HG03354 (cell line): Measurements from ENCODE around the gene LEPR.
A peak's percentile ranks its signal among the peaks of the same experiment; 100 is the strongest.

Experiments
- ATAC-seq: cut with Tn5 transposase; IDR thresholded peaks from one replicate; pipeline ENCODE4 v1.9.1; 2021; ENCODE audit warnings: mild to moderate bottlenecking; ENCODE audit not compliant: unreplicated experiment, poor library complexity, severe bottlenecking

Gene LEPR

DNA sequence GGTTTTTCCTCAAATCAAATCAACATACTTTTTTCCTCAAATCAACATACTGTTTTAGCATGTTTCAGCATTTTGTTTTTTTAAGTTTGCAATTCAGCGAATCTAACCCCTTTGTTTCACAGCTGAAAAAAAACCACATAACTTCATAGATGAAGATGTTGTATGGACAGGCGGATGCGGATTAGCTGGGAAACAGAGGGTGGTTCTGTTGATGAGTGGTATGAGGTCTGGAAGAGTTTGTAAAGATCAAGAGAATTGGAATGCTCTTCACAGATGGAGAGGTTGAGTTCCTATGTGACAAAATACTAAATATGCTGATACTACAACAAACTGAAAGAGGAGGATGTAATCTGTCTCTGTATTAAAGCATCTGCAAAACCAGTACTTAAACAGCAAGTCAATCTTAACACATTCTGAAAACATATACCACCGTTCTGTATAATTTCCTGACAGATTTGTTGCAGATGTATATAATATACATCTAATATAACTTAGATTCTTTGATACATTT is 10.6 kb upstream of the LEPR start:
- no peak for ATAC-seq

- no peak for ATAC-seq
Observed at GRCh38 chr1:65412256-65412983, 8.0 kb upstream of the LEPR start.

- ATAC-seq, result no peak
Observed at GRCh38 chr1:65412984-65413375, 7.5 kb upstream of the LEPR start.

- ATAC-seq, result no peak
Observed at GRCh38 chr1:65414538-65414937, 5.9 kb upstream of the LEPR start.

- ATAC-seq, result no peak
Observed at GRCh38 chr1:65416767-65417166, 3.7 kb upstream of the LEPR start.

DNA sequence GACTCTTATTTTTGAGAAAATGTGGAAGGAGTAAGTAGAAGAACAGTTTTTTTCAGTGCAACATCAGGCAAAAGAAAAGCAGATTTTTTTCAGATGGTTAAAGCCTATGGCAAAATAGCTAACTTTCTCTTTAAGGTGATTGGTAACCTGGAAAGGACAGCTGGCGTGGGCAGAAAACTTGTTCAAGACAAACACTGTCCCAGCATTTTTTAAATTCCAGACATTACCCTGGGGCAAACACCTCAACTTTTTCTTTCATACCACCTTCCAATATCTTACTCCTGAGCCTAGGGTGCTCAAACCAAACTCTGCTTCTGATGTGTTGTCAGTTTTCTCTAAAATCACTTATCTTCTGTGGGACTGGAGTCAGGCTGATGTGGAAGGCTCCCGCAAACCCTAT is 2.7 kb upstream of the LEPR start:
- ATAC-seq, result no peak

- no peak for ATAC-seq
Observed at GRCh38 chr1:65418522-65419185, 1.8 kb upstream of the LEPR start.

- ATAC-seq, result peak; percentile 92
Observed at GRCh38 chr1:65419681-65420589, 533 bp upstream of the LEPR start.

DNA sequence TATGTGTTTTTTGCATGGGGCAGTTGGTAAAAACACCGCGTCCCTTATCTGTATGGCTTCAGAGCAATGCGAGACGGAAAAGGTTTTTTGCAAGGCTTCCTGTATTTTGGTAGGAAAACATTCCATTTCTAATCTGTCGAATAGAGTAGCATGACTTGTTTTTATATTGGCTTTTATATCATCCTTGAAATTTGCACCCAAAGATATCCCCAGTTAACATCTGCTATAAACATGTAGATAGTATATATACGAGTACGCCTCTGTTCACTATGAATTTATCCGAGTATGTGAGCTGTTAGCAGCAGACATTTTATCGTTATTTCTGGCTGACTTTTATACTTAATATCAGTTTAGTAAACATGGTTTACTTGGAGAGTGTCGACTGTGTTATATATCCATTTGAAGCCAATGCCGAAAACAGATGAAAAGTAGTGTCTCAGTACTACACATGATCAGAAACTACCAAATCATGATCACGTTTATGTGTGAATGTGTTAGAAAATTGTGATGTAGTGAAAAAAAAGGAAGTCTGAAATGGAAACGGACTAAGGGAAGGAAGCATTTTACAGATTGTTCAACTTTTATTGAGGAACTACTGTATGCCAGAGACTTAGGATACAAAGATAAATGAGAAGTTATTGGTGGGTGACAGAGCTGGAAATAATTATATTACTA is 1.0 kb downstream of the LEPR start:
- no peak for ATAC-seq

DNA sequence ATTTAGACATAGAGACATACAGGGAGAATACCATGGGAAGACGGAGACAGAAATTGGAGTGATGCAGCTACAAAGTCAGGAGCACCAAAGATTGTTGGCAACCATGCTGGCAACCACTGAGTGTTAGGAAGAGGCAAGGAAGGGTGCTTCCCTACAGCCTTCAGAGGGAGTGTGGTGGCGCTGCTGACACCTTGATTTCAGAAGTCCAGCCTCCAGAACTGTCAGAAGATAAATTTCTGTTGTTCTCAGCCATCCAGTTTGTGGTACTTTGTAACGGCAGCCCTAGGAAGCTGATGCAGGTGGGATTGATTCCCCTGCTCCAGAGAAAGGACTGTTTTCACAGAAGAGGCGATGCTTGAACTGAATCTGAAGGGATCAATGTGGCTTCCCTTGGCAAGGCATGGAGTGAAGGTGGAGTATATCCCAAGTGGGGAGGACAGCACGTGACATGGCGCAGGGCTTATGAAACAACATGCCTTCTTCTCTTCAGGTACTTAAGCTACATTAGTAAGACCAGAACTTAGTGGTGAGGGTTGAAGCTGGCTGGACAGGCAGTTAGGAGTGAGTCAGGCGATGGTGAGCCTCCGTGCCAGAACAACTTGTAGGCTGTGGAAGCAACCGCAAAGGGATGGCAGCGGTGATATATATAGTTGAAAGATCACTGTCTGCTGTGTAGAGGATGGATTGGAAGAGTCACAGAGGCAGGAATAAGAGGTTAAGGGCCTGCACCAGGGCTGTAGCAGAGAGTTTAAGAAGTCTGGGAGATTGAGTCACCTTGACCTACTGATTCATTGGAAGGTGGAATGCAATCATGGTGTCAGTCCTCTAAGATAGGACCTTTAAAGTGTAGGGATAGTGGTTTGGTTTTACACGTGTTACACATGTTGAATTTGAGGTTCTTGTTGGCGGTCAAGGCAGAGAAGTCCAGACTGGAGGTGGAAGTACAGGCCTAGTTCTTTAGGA is 2.1 kb downstream of the LEPR start:
- no peak for ATAC-seq

- no peak for ATAC-seq
Observed at GRCh38 chr1:65423884-65424572, 3.6 kb downstream of the LEPR start.

DNA sequence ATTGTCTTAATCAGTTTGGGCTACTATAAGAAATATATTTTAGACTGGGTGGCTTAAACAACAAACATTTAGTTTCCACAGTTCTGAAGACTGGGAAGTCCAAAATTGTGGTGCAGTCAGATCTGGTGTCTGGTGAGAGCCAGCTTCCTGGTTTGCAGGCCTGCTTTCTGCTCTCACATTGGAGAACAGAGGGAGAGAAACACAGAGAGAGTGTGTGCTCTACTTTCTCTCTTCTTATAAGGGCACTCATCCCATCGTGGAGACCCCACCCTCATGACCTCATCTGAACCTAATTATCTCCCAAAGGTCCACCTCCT is 4.1 kb downstream of the LEPR start:
- ATAC-seq, result no peak

DNA sequence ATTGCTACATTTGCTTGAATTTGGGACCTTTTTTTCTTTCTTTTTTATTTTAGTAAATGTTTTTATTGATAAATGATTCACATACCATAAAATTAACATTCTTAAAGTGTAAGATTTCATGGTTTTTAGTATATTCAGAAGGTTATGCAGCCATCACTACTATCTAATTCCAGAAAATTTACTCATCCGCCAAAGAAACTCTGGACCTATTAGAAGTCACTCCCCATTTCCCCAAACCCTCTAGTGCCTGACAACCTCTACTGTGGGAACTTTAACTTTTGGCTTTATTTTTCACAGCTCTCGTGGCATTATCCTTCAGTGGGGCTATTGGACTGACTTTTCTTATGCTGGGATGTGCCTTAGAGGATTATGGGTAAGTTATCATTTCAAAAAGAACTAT is 4.5 kb downstream of the LEPR start:
- ATAC-seq, result no peak

DNA sequence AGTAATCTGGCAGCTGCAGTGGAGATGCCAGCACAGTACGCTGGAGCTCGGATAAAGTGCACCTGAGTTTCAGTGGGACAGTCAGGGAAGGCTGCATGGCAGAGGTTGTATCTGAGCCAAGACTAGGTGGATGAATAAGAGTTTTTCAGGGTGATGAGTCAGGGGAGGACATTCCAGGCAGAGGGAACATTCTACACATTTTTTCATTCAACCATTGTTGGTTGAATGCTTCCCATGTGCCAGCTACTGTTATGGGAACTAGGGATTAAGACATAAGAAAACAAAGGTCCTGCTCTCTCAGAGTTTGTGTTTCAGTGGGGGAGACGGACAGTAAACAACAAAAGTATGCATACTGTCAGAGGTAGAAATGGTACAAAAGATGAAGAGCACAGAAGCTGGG is 5.2 kb downstream of the LEPR start:
- ATAC-seq, result no peak

GRCh38 chr1:65429078-65429477 is 8.6 kb downstream of the LEPR start:
- ATAC-seq, result no peak

DNA sequence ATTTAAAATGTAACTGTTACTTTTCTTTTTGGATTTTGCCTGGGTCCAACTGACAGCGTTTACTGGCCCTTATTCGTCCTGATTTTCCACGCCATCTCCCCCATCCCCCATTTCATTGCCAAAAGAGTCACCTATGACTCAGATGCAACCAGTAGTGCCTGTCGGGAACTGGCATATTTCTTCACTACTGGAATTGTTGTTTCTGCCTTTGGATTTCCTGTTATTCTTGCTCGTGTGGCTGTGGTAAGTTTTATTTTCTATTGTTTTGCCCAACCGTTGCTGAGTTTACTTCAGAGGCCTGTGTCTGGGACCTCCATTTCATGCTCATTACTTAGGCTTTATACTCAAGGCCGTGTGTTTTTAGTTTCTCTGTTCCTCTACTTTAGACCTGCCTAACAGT is 9.3 kb downstream of the LEPR start:
- no peak for ATAC-seq

GRCh38 chr1:65431111-65431705 is 10.7 kb downstream of the LEPR start:
- ATAC-seq, result no peak

GRCh38 chr1:65432918-65433317 is 12.4 kb downstream of the LEPR start:
- ATAC-seq, result no peak
